ENCODE measurements around the gene SLX4IP. TPM values are rescaled to one million over a fixed set of nuclear protein-coding genes. Genes with fewer than 3 reads are reported as not detected.

Gene SLX4IP
- total RNA-seq, 1 donor from 2014 or later, result 7.5 TPM

DNA sequence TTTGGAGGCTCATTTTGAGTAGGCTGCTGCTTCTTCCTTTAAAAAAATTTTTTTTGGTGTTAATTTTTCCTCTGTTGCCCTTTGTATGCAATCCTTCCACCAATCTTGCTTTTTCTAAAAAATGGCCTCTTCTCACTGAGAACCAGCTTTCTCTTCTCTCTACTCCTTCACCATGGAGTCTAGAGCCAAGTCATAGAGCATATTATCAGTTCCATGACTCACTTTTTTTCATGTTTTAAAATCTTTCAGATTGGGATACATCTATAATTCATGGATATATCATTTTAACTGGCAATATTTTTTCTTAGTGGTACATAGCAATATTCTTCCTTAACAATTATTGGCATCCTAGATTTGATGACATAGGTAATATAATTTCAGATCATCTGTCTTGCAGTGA is 62.7 kb downstream of the SLX4IP start:
- DNase-seq, result no peak

DNA sequence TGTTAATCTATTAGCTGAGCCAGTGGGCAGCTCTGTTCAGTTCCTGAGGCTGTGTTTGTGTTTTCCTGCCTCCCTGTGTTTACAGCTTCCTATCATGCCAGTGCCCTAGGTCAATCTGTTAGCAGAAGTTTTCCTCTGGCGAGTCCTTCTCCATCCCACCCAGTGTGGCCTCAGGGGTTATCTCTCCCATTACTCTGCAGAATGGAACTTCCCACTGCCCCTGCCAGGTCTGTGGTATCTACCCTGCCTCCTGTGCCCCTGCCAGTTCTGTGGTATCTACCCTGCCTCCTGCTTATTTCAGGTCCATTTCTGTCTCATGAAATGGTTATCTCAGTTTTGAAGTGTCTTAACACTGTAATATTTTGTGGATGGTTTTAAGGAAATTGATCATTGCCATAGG is 63.1 kb downstream of the SLX4IP start:
- no peak for DNase-seq

DNA sequence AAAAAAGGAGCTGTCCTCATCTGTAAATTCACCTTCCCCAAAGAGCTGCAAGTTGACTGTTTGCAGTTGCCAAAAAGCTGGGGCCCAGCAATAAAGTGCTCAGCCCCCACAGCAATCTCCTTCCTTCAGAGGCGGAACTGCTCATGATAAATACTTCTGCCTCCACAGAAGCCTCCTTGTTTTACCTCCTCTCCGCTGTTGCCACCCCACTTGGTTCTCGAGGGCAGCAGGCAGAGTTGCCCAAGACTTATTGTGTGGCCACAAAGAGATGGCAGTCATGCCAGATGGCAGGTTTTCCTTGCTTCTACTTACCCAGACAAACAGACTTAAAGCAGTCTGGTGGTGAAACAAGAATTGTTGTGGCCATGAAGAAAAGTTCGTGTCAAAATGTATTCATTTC is 66.3 kb downstream of the SLX4IP start:
- DNase-seq, result peak; percentile 42

DNA sequence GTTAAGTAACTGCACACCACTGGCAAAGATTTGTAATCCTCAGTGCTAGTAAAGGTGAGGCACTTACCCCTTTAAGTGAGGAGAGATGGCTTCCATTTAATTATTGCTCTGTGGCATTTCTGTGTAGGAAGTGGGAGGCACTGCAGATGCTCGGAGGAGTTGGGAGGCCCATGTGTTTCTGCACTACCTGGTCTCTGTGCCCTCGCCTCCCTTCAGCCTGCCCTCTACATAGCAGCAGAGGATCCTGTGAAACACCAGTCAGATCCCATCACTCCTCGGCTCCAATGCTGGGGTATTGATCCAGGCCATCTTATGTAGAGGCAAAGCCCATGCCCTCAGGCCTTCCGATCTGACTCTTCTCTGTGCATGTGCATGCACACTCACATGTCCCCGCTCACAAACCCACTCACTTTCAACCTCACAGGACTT is 67.0 kb downstream of the SLX4IP start:
- DNase-seq, result no peak

DNA sequence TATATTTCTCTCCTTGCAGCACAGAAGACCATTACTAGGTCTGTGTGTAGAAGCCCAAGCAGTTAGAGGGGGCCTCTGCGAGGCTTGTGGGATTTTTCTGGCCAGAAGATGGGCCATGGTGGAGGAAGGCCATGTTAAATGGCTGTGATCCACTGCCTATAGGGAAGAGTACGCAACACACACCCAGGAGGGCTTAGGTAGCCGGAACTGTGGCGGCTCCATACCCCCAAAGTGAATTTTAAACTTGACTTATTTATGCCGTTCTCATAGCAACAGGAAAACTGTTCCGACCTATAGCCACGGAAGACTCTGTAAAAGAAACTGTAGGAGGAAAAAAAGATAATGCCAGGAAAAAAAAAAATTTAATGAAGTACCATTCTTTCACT is 69.5 kb downstream of the SLX4IP start:
- DNase-seq, result no peak

DNA sequence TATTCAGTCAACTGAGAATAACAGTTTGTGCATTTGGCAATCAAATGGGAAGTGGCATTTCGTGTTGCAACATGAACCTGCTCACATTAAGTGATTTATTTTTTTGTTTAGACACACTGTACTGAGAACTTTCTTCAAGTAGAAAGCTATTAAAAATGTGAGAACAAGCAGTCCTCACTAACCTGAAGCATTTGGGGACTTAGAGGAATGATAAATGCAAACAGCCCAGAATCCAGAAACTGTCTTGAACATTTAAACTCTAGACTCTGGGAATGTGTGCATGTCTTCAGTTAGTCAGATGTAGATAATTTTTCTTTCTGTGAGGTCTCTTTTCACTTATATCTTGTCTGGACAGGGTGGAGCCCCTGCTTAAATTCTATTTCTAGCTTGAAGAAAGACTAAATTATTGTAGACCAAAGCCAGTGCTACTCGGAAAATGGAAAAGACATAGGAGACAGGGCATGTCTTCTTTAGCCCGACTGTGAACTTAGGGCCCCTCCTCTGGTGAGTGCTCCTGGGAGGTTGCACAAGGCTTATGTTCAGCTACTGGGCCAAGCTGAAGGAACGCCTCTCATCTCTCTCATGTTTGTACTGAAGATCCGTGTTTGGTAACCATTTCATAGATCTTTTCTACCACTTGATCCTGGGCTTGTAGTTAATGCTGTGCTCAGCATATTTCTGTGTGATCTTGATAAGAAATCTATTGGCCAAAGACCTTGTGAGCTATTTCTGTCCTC is 70.1 kb downstream of the SLX4IP start:
- no peak for DNase-seq

DNA sequence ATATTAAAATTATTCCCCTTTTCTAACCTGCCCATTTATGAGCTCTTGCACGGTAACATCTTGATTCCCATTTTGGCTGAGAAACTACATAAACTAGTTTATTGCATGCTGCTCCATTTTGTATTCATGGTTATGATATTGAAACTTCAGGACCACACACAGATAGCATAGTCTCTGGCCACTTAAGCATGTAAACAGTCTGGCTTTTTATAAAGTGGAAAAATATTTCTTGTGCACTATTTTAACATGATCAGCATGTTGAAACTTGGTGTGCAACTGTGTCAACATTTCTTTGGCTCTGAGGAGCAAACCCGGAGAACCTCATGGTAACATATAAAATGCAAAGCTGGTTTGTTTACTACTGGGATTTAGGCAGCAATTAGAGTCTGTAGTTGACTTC is 70.7 kb downstream of the SLX4IP start:
- no peak for DNase-seq

DNA sequence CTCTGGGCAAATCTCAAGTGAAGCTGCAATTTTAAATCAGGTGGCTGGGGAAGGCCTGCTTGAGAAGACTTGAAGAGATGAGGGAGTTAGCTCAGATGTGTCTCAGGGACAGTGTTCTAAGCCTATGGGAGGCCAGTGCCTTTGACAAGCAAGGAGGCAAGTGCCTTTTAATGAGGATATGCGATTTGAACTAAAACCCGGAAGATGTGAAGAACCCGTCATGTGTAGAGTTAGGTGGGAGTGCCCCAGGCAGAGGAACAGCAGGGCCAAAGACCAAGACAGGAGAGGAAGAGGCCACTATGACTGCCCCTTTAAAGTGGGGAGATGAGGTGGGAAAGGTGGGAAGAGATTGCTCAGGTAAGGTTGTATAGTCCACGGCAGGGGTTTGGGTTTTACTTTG is 71.9 kb downstream of the SLX4IP start:
- no peak for DNase-seq

DNA sequence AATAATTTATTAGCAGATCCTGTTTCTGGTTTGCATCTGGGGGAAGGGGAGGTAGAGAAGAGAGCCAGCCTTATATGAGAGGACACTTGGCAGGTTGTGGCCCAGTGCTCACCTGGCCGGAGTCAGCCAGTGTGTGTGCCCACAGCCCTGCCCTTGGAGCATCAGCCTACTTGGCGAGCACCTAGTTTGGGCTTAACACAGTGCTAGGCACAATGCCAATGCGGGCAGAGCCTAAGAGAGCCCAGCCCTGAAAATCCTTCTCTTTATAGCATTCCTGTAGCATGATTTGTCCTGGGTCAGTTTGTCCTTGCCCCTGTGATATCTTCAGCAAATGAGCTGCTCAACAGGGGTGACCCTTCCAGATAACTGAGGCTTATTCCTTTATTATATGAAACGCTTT is 73.0 kb downstream of the SLX4IP start:
- DNase-seq, result no peak

DNA sequence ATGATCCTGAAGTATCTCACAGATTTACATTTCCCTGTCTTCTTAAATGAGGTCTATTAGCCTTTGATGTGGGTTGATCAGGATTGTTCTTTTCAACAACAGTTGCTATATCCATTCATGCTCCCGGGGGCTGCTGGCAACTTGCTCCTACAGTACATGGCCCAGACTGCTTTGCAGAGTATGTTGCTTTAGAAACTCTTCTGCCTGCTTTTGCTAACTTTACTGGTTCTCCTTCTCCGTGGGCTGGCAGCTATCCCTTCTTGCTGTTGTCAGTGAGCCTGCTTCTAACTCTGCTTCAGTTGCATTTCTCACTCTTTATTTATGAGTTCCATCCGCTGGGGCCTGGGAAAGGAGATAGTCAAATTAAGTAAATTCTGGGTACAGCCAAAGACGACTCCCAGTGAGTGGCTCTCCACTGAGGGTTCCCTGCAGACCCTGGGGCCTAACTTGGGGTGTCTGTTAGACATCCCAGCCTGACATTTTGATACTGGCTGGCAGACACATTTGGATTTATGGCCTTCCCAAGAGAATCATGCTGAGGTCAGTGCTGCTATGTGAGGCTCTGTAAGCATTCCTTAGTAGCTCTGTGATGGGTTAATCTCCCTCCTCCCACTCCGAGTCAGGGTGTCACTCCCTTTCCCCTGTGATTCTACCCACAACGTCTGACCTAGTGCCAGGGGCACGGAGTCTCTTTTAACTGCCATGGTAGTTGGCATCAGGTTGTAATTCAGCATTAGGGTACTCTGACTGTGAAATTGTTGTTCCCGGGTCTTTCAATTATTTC is 73.6 kb downstream of the SLX4IP start:
- no peak for DNase-seq

DNA sequence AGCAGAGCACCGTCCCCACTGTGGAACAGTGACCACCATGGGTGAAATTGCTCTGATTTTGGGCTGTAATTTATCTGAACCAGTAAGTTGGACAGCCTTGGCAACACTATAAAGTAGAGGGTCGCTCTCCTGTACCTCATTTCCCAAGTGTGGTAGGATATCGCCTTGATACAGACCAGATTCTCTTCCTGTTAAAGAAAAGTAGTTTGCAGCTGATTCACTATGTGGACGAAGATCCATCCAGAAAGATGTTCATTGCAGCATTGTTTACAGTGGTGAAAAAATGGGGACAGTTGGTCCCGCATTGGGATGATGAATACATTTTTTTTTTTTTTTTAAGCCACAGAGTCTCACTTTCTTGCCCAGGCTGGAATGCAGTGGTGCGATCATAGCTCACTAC is 74.3 kb downstream of the SLX4IP start:
- DNase-seq, result no peak

DNA sequence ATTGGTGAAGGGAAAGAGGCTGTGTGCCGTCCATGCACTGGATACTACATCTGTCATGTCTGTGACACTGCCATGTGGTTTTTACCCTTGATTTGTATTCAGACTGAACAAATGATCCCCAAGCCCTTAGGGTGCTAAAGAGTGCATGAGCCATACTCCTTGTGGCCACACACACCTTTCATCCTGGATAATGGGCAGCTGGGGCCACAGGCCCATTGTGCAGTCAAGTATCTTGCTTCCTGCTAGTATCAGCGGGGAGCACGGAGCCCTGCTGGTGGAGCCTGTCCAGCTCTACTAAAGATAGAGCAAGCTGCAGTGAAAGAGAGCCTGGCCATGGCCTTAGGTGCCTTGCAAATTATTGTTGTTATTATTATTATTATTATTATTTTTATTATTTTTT is 75.1 kb downstream of the SLX4IP start:
- DNase-seq, result no peak

DNA sequence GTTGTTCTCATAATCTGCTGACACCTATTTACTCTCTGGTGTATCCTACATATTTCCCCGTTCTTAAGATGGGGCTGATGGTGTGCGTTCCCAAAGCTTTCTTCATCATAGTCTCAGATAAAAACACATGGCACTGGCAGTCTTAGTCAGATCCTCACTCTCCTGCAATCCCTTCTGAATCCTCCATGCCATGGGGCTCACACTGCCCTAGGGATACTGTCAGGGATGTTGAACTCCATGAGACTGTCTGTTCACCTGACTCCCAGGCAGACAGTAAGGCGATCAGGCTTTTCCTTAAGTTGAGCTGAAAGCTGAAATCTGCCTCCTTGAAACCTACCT is 76.0 kb downstream of the SLX4IP start:
- DNase-seq, result no peak

DNA sequence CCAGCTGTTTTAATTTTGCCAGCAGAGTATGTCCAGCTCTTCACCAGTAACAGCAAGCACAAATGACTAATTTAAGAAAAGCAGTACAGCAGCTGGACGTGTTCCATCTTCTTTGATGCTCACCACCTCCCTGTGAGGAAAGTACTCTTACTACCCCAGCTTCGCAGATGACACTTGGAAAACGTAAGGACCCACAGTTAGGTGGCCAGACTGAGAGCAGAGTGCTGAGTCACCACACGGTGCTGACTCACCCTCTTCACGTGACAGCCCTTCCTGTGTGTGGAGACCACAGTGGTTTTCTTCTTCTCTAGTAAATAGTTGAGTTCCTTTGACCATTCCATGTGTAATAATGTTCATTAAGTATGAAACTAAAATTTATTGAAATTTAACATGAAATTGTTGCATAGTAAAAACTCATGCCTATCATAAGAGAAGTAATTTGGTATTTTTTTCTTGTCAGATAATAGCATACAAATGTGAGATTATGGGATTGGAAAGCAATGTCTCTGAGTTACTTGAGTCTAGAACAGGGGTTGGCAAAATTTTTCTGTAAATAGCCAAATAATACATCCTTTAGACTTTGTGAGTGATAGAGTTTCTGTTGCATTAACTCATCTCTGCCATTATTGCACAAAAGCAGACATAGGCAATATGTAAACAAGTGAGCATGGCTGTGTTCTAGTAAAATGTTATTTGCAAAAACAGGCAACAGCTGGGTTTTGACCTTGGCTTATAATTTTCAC is 76.6 kb downstream of the SLX4IP start:
- peak; percentile 71 for DNase-seq

DNA sequence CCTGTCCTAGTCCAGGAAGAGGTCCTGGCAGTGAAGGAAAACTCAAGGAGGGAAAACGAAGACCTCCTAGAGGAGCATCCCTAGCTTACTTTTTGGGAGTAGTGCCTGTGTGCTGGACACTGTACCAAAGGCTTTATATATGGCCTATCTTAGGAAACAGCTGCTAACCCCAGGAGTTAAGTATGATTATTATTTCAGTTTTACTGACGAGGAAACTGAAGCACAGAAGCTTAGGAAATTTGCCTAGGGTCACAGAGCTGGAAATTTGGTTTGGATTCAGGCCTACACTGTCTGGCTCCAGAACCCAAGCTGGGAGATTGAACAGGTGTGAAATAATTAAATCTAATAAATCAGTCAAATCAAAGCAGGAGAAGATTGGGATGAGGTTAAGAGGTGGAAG is 78.0 kb downstream of the SLX4IP start:
- no peak for DNase-seq

DNA sequence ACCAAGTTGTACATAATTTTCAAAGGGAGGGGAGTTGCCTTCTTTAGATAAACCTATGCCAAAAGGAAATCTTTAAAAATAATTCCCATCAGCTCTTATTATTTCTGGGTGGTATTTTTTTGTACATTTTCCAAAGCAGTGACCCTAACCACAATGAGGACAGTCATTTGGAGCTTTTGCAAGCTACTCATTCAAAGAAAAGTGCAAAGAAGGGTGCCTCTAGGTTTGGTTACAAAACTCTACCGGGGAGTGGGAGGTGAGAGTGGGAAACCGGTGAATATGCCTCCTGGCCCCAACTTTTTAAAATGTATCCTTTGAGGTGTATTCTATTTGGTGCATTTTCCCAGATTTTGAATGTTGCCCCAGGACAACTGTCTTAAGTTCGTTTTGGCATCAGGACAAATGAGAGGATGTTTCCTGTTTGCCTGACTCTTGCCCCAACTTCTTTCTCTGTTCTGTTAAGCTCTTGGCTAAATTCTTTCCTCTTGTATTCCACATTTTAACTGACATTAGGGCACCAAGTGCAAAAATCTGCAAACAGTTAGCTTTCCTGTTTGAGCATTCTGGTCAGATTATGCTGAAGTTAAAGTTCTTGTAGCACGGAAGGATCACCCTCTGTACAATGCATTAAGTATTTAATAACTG is 78.9 kb downstream of the SLX4IP start:
- no peak for DNase-seq

DNA sequence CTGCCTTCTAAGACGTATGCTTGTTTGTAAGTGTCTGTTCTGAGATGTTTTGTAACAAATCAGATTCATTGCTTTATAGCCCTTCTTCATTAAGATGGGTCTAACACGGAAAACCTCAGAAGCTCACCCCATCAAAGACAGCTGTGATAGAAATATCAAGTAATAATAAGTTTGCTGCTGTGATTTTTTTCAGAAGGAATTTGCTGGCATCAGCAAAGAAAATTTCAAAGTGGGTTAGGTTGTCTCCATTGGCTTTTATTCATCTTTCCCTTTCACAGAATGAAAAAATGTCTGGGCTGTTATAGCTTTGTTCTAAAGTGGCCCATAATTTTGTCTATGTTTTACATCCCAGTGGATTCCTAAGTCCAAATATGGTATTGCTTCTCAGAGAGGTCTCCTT is 81.4 kb downstream of the SLX4IP start:
- DNase-seq, result no peak

DNA sequence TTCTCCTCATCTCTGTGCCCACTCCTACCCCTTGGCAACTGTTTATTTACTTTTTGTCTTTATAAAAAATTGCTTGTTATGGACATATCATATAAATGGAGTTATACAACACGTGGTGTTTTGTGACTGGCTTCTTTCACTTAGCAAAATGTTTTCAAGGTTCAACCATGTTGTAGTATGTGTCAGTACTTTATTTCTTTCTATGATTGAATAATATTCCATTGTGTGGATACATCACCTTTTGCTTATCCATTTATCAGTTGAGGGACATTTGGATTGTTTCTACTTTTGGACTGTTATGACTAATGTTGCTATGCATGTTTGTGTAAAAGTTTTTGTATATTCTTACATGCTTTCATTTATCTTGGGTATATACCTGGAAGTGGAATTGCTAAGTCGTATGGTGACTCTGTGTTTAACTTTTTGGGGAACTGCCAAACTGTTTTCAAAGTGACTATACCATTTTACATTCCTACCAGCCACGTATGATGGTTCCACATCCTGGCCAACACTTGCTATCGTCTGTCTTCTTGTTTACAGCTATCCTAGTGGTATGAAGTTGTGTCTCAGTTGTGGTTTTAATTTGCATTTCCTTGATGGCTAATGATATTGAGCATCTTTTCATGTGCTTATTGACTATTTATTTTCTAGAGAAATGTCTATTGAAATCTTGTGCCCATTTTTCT is 84.4 kb downstream of the SLX4IP start:
- DNase-seq, result no peak

DNA sequence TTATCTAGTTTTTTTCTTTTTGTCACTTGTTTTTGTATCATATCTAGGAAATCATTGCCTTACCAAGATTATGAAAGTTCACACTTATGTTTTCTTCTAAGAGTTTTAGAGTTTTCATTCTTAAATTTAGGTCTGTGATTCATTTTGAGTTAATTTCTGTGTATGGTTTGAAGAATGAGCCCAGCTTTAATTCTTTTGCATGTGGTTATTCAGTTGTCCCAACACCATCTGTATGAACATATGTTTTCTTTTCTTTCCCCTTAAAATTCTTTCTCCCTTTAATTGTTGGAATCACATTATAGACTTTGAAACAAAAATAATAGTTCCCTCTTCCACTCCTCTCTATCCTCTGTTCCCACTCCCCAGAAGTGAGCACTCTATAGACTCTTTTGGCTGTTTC is 85.4 kb downstream of the SLX4IP start:
- no peak for DNase-seq

DNA sequence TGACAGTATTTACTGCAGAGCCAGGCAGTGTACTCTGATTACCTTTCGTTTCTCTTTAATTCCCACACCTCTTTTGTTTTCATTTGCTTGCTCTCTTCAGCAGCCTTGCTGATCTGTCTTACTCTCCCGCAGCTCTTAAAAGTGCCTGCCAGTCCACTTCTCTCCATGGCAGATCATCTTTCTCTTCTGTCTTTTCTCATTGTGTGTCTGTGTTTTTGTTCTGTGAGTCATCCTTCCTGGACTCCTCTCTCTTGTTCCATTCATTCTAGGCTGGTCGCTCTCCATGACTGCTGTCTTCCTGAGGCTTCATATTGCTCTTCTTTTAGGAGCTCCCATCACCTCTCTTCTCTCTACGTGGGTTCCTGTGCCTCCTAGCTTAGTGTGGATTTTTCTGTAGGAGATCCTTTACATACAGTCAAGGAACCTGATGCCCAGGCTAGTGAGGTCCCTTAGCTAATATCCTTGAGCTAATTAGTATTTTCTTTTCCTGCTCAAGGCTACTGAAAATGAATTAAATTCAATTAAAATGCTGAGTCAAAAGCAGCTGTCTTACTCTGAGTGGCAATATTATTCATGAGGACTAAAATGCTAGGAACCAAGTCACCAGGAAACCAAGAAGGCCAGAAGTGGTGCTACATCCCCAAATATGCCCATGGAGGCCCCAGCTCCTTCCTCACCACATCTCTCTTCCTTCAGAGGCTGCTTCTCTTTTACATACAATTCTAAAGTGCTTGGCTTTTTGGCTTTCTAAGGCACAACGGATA is 86.1 kb downstream of the SLX4IP start:
- DNase-seq, result no peak

DNA sequence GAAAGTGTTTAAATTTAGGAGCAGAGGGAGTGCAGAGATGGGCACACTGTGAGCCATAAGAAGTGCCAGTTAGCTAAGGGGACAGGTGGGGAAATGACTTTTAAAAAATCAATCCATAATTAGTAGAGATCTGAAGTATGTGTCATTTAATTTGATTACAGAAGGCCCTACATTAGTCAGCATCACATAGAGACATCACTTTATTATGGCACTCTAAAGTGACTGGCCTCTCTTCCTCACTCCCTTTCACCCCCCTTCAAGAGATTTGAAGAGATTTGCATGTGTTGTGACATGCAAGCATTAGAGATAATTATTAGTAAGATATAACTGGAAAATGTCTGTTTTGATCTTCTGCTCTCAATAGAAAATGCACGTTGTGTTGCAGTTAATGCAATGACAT is 86.7 kb downstream of the SLX4IP start:
- DNase-seq, result no peak

DNA sequence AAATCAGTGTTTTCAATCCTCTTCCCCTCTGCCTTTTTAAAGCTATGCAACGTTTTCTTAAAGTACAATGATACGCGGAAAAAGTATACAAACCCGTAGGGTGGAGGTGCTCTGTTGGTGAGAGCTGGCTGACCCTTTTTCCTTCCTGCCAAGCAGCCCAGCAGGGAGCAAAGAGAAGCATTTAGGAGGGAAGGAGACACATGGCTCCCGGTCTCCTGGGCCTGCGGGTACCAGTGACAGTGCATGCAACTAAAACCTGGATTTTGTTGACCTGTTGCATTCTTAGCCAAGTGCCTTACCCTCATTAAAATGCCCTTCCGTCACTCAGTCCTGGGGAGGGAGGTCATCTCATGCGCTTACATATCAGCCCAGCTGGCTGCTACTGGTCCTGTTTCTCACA is 87.2 kb downstream of the SLX4IP start:
- DNase-seq, result no peak
